Karpas-422 (cell line): Measurements from ENCODE around the gene KIRREL3. TPM values are rescaled to one million over a fixed set of nuclear protein-coding genes. Genes with fewer than 3 reads are reported as not detected.
A peak's percentile ranks its signal among the peaks of the same experiment; 100 is the strongest.

Source experiments
- DNase-seq: peaks from one replicate; pipeline ENCODE4 v3.0.0-alpha.2; 2015
- H2AFZ ChIP-seq: fragments of 200-600 bp; sonication (generic); 2 replicates; pipeline ENCODE4 v1.6.1; 2014; ENCODE audit warnings: antibody characterized with exemption, low read length, mixed read lengths
- H3K27ac ChIP-seq: fragments of 200-600 bp; sonication (generic); 2 replicates; pipeline ENCODE4 v1.5.1; 2014; ENCODE audit warnings: mild to moderate bottlenecking, low read length, moderate library complexity
- H3K27me3 ChIP-seq: fragments of 200-600 bp; sonication (generic); 2 replicates; pipeline ENCODE4 v1.6.1; 2014; ENCODE audit warnings: low read length, mixed read lengths
- H3K36me3 ChIP-seq: fragments of 200-600 bp; sonication (generic); 2 replicates; pipeline ENCODE4 v1.6.1; 2014; ENCODE audit warnings: low read length, mixed read lengths; ENCODE audit not compliant: insufficient read depth
- H3K4me1 ChIP-seq: fragments of 200-600 bp; sonication (generic); 2 replicates; pipeline ENCODE4 v1.6.1; 2014; ENCODE audit warnings: mild to moderate bottlenecking, low read length, mixed read lengths
- H3K4me2 ChIP-seq: fragments of 200-600 bp; sonication (generic); 2 replicates; pipeline ENCODE4 v1.6.1; 2014; ENCODE audit warnings: low read length, low read depth, mild to moderate bottlenecking; ENCODE audit not compliant: poor library complexity, severe bottlenecking
- H3K4me3 ChIP-seq: fragments of 200-600 bp; sonication (generic); 2 replicates; pipeline ENCODE4 v1.5.1; 2014; ENCODE audit warnings: mild to moderate bottlenecking, antibody characterized with exemption, low read length, mixed read lengths
- H3K79me2 ChIP-seq: fragments of 200-600 bp; sonication (generic); 2 replicates; pipeline ENCODE4 v1.6.1; 2014; ENCODE audit warnings: mild to moderate bottlenecking, low read length, mixed read lengths
- H3K9ac ChIP-seq: fragments of 200-600 bp; sonication (generic); 2 replicates; pipeline ENCODE4 v1.6.0; 2014; ENCODE audit warnings: low read length
- H3K9me2 ChIP-seq: fragments of 200-600 bp; sonication (generic), shearing (Covaris generic); replicated peaks from 2 replicates; pipeline ENCODE4 v1.6.0; 2014; ENCODE audit warnings: mild to moderate bottlenecking, low read length, moderate library complexity; ENCODE audit not compliant: insufficient read depth
- H3K9me3 ChIP-seq: fragments of 300-700, 200-600 bp; sonication (generic); 2 replicates; pipeline ENCODE4 v1.6.1; 2014; ENCODE audit warnings: low read length, mixed read lengths
- H4K20me1 ChIP-seq: fragments of 200-600 bp; sonication (generic); 2 replicates; pipeline ENCODE4 v1.6.1; 2014; ENCODE audit warnings: mild to moderate bottlenecking, antibody characterized with exemption, low read length, low read depth; ENCODE audit not compliant: insufficient read depth
- total RNA-seq: library from RNA; depleted of rRNA; stranded (reverse); fragments of >200 nt; shearing (Covaris generic); gene quantifications from 2 replicates; pipeline ENCODE4 v1.2.3, GENCODE V29; 2014; ENCODE audit warnings: low replicate concordance

Gene KIRREL3
- total RNA-seq, 1 experiment from 2014 or later = not detected

GRCh38 chr11:126746443-126746842, 254.1 kb downstream of the KIRREL3 start:
- no peaks in the 10 kb centered on the region for H3K79me2 ChIP-seq
- DNase-seq = no peak
- no peaks in the 10 kb centered on the region for H3K36me3 ChIP-seq
- H4K20me1 ChIP-seq = no peaks in the 10 kb centered on the region
- H3K27me3 ChIP-seq = no peaks in the 10 kb centered on the region
- no peak overlapping the region for H3K27ac ChIP-seq
- H3K9me3 ChIP-seq = no peaks in the 10 kb centered on the region
- H3K9ac ChIP-seq = no peak overlapping the region
- no peak overlapping the region for H3K4me2 ChIP-seq
- no peaks in the 10 kb centered on the region for H3K9me2 ChIP-seq
- no peak overlapping the region for H3K4me3 ChIP-seq
- peaks cover 12% of the 10 kb centered on the region for H3K4me1 ChIP-seq
- H2AFZ ChIP-seq = no peak overlapping the region

- no peak overlapping the region for H3K27ac ChIP-seq
- no peaks in the 10 kb centered on the region for H3K9me3 ChIP-seq
- no peak overlapping the region for H3K4me3 ChIP-seq
- H3K79me2 ChIP-seq = no peaks in the 10 kb centered on the region
- H3K4me1 ChIP-seq = peaks cover 20% of the 10 kb centered on the region
- no peak for DNase-seq
- H2AFZ ChIP-seq = no peak overlapping the region
- no peaks in the 10 kb centered on the region for H3K36me3 ChIP-seq
- H3K4me2 ChIP-seq = no peak overlapping the region
- H3K9ac ChIP-seq = no peak overlapping the region
- H3K27me3 ChIP-seq = no peaks in the 10 kb centered on the region
- no peaks in the 10 kb centered on the region for H3K9me2 ChIP-seq
- no peaks in the 10 kb centered on the region for H4K20me1 ChIP-seq
Observed at GRCh38 chr11:126744699-126745098, 255.9 kb downstream of the KIRREL3 start.

GRCh38 chr11:126743628-126744027, 256.9 kb downstream of the KIRREL3 start:
- no peaks in the 10 kb centered on the region for H3K9me3 ChIP-seq
- H3K4me1 ChIP-seq = peaks cover 25% of the 10 kb centered on the region

GRCh38 chr11:126742582-126742981, 258.0 kb downstream of the KIRREL3 start:
- Histone ChIP-seq H3K27me3 (no peaks in the 10 kb centered on the region), H3K9me3 (no peaks in the 10 kb centered on the region), H3K4me3 (no peak overlapping the region), H3K4me1 (peaks cover 25% of the 10 kb centered on the region), H3K79me2 (no peaks in the 10 kb centered on the region), H3K4me2 (peak overlapping the region; percentile 8), H3K36me3 (no peaks in the 10 kb centered on the region), H2AFZ (no peak overlapping the region), H4K20me1 (no peaks in the 10 kb centered on the region), H3K9ac (no peak overlapping the region), H3K9me2 (no peaks in the 10 kb centered on the region), H3K27ac (no peak overlapping the region)
- no peak for DNase-seq

More at GRCh38 chr11:126743628-126744027, 256.9 kb downstream of the KIRREL3 start:
- Histone ChIP-seq H4K20me1 (no peaks in the 10 kb centered on the region), H3K27me3 (no peaks in the 10 kb centered on the region), H3K27ac (no peak overlapping the region), H3K9me2 (no peaks in the 10 kb centered on the region), H2AFZ (no peak overlapping the region), H3K4me2 (no peak overlapping the region), H3K9ac (no peak overlapping the region), H3K79me2 (no peaks in the 10 kb centered on the region), H3K36me3 (no peaks in the 10 kb centered on the region), H3K4me3 (no peak overlapping the region)
- no peak for DNase-seq

GRCh38 chr11:126740846-126741245, 259.7 kb downstream of the KIRREL3 start:
- Histone ChIP-seq H3K36me3 (no peaks in the 10 kb centered on the region), H3K9me2 (no peaks in the 10 kb centered on the region), H3K79me2 (no peaks in the 10 kb centered on the region), H3K27me3 (no peaks in the 10 kb centered on the region), H3K9me3 (no peaks in the 10 kb centered on the region), H3K9ac (no peak overlapping the region), H4K20me1 (no peaks in the 10 kb centered on the region), H3K27ac (no peak overlapping the region), H2AFZ (no peak overlapping the region), H3K4me1 (peaks cover 25% of the 10 kb centered on the region), H3K4me2 (no peak overlapping the region), H3K4me3 (no peak overlapping the region)
- DNase-seq = no peak

- Histone ChIP-seq H3K27ac (no peak overlapping the region), H3K9ac (no peak overlapping the region), H3K4me3 (no peak overlapping the region), H3K4me1 (peaks cover 25% of the 10 kb centered on the region), H3K27me3 (no peaks in the 10 kb centered on the region), H3K79me2 (no peaks in the 10 kb centered on the region), H3K36me3 (no peaks in the 10 kb centered on the region), H2AFZ (no peak overlapping the region), H3K9me3 (no peaks in the 10 kb centered on the region), H3K4me2 (no peak overlapping the region), H4K20me1 (no peaks in the 10 kb centered on the region), H3K9me2 (no peaks in the 10 kb centered on the region)
- DNase-seq = no peak
Observed at GRCh38 chr11:126739499-126740145, 260.9 kb downstream of the KIRREL3 start.

- no peak overlapping the region for H3K4me2 ChIP-seq
- H3K4me1 ChIP-seq = peaks cover 25% of the 10 kb centered on the region
- H3K79me2 ChIP-seq = no peaks in the 10 kb centered on the region
- H3K9me2 ChIP-seq = no peaks in the 10 kb centered on the region
- H3K9me3 ChIP-seq = no peaks in the 10 kb centered on the region
- H3K9ac ChIP-seq = no peak overlapping the region
- no peak overlapping the region for H3K4me3 ChIP-seq
- no peaks in the 10 kb centered on the region for H3K27me3 ChIP-seq
- H3K36me3 ChIP-seq = no peaks in the 10 kb centered on the region
- DNase-seq = no peak
- H2AFZ ChIP-seq = no peak overlapping the region
- H3K27ac ChIP-seq = no peak overlapping the region
- no peaks in the 10 kb centered on the region for H4K20me1 ChIP-seq
Observed at GRCh38 chr11:126738295-126739031, 262.1 kb downstream of the KIRREL3 start.

GRCh38 chr11:126736682-126737572, 263.6 kb downstream of the KIRREL3 start:
- Histone ChIP-seq H3K36me3 (no peaks in the 10 kb centered on the region), H3K4me2 (no peak overlapping the region), H2AFZ (no peak overlapping the region), H4K20me1 (no peaks in the 10 kb centered on the region), H3K27ac (no peak overlapping the region), H3K27me3 (no peaks in the 10 kb centered on the region), H3K79me2 (no peaks in the 10 kb centered on the region), H3K4me1 (peaks cover 18% of the 10 kb centered on the region), H3K9me2 (no peaks in the 10 kb centered on the region), H3K4me3 (no peak overlapping the region), H3K9me3 (no peaks in the 10 kb centered on the region), H3K9ac (no peak overlapping the region)
- no peak for DNase-seq
